Ovary (tissue), 9 donors: ENCODE results near the gene COQ8B. TPM values are rescaled to one million over a fixed set of nuclear protein-coding genes. Genes with fewer than 3 reads are reported as not detected.

Experiments used
- DNase-seq, 5 donors: peaks; one replicate each; pipeline ENCODE4 v3.0.0-alpha.2; 2019 to 2020
- H3K27ac ChIP-seq, 2 donors: fragments of 200-600 bp; one replicate each; pipeline versions ENCODE4 v1.5.1 to v1.8.0; 2019 to 2022
- H3K27me3 ChIP-seq: fragments of 200-600 bp; one replicate; pipeline ENCODE4 v1.8.0; 2022
- H3K36me3 ChIP-seq: fragments of 200-600 bp; sonication (generic); one replicate; pipeline ENCODE4 v1.5.1; 2019
- H3K4me1 ChIP-seq: one replicate; pipeline ENCODE4 v1.8.1; 2013; ENCODE audit warnings: mild to moderate bottlenecking, moderate library complexity; ENCODE audit not compliant: insufficient read depth
- H3K4me3 ChIP-seq: fragments of 200-600 bp; sonication (generic); one replicate; pipeline ENCODE4 v1.5.1; 2017
- H3K9me3 ChIP-seq, 2 donors: fragments of 200-600 bp in 1 of 2; sonication (generic) in 1 of 2; one replicate each; pipeline versions ENCODE4 v1.5.1 to v1.8.1; 2013 to 2019; ENCODE audit warnings: mild to moderate bottlenecking in 1 of 2, moderate library complexity in 1 of 2
- EP300 ChIP-seq: sonication (generic); formaldehyde crosslinking; IDR thresholded peaks from one replicate; pipeline ENCODE4 v1.6.1; 2017; ENCODE audit warnings: antibody characterized with exemption
- POLR2A ChIP-seq: fragments of 450-650 bp; IDR thresholded peaks from one replicate; pipeline ENCODE4 v1.6.1; 2017; ENCODE audit warnings: antibody characterized with exemption, mild to moderate bottlenecking, moderate library complexity
- WGBS, 3 donors: extraction: QIAGEN DNeasy Blood & Tissue Kit in 1 of 3; methylation state at CpG; one replicate each; pipeline versions ENCODE4 v1.1.5 to v1.1.7; 2013 to 2017; 5-methylcytosine and 5-hydroxymethylcytosine counted together
- intact Hi-C, 4 donors: fragments of 100-400 bp; cut with DNase I; formaldehyde crosslinking; loops; one replicate each; pipeline versions ENCODE4 v1.11.0 to v1.15.1; 2022 to 2023
- polyA plus RNA-seq, 2 donors: library from polyadenylated mRNA; stranded (reverse); fragments of 200-250 nt in 1 of 2; fragments of 350-450 nt in 1 of 2; fragmentation: Illumina TruSeq in 1 of 2; extraction: RNeasy Lipid Tissue Mini Kit (QIAGEN cat#74804) in 1 of 2; gene quantifications; one replicate each; pipeline ENCODE4 v1.2.3, GENCODE V29; 2013 to 2014
- total RNA-seq, 7 donors: library from RNA; depleted of rRNA in 2 of 7; stranded (reverse); fragments of >200 nt in 2 of 7; fragmentation: NEBNext Ultra II Directional in 3 of 7; extraction: Animal tissue kit (Norgen Biotek cat#: 25700) in 3 of 7; gene quantifications; one replicate each; pipeline versions ENCODE4 v1.1.0 to v1.2.4, GENCODE V29; 2016 to 2023
- TF ChIP-seq, protein P1 (sequence below), 3 donors: fragments of 450-650 bp in 2 of 3; fragments of 200-600 bp in 1 of 3; IDR thresholded peaks; one replicate each; pipeline versions ENCODE4 v1.5.1 to v1.8.0; 2016 to 2022; ENCODE audit warnings: antibody characterized with exemption in 3 of 3, mild to moderate bottlenecking in 1 of 3
- donor health status: DM: no; HTN: no; CAD: no; lungs with moderate emphysema.
- donor health status: DM: no; HTN: no; CAD: no.
- donor health status: Bipolar disorder and iron deficiency.
- donor health status: DM: yes; HTN: yes; CAD: no.
- donor health status: DM: no; HTN: no; CAD: no.
- donor health status: DM: yes; HTN: yes; CAD: no.

The COQ8B gene
- total and polyA plus RNA-seq, 9 donors: 8.3 to 51.2 (median 41.5) TPM

DNA sequence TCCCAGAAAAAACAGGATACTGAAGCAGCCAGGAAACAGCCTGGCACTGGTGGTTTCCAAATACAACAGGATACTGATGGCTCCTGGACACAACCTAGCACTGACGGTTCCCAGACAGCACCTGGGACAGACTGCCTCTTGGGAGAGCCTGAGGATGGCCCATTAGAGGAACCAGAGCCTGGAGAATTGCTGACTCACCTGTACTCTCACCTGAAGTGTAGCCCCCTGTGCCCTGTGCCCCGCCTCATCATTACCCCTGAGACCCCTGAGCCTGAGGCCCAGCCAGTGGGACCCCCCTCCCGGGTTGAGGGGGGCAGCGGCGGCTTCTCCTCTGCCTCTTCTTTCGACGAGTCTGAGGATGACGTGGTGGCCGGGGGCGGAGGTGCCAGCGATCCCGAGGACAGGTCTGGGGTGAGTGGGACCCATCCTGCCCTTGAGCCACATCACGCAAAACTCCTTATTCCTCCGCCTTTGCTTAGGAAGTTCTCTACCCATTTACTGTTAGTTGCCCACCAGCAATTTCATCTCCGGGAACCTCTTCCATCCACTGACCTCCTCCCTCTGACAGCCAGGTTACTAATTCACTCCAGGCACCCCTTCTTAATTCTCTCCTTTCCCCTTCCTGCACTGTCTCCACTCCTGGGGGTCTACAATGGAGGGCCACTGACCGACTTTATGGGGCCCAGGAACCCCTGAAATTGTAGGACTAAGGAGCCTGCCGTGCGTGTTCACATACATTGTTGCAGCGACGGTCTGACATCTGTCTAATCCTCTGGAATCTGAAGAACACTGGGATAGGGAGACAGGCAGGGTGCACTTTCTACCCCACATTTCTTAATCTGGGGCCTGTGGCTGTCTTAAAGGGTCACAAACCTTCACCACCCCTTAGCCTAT lies 1.4 kb upstream of the COQ8B start:
- H3K27ac ChIP-seq: peak overlapping the region; percentile 35 to 95
- DNase-seq: peak; percentile 38 to 66 (median 63)
- no peak for TF ChIP-seq POLR2A
- TF ChIP-seq, protein P1, sequence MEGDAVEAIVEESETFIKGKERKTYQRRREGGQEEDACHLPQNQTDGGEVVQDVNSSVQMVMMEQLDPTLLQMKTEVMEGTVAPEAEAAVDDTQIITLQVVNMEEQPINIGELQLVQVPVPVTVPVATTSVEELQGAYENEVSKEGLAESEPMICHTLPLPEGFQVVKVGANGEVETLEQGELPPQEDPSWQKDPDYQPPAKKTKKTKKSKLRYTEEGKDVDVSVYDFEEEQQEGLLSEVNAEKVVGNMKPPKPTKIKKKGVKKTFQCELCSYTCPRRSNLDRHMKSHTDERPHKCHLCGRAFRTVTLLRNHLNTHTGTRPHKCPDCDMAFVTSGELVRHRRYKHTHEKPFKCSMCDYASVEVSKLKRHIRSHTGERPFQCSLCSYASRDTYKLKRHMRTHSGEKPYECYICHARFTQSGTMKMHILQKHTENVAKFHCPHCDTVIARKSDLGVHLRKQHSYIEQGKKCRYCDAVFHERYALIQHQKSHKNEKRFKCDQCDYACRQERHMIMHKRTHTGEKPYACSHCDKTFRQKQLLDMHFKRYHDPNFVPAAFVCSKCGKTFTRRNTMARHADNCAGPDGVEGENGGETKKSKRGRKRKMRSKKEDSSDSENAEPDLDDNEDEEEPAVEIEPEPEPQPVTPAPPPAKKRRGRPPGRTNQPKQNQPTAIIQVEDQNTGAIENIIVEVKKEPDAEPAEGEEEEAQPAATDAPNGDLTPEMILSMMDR (IDR thresholded peaks at IDR 0.05): no peak
- no peak for TF ChIP-seq EP300
- intact Hi-C loops: loop anchor here in 2 of 4 donors (5.0 to 10.0 kb wide), 2 partner anchors 56 to 87 kb away; no protein-coding TSS in a partner anchor
- peak overlapping the region; percentile 86 for H3K4me3 ChIP-seq
- no peaks in the 10 kb centered on the region for H3K27me3 ChIP-seq
- peaks cover 12% of the 10 kb centered on the region for H3K4me1 ChIP-seq
- H3K36me3 ChIP-seq: no peaks in the 10 kb centered on the region
- no peaks in the 10 kb centered on the region for H3K9me3 ChIP-seq
- WGBS, 3 donors: 15 to 33% (median 32%) methylated on average over 17 to 20 of the region's 20 CpGs

DNA sequence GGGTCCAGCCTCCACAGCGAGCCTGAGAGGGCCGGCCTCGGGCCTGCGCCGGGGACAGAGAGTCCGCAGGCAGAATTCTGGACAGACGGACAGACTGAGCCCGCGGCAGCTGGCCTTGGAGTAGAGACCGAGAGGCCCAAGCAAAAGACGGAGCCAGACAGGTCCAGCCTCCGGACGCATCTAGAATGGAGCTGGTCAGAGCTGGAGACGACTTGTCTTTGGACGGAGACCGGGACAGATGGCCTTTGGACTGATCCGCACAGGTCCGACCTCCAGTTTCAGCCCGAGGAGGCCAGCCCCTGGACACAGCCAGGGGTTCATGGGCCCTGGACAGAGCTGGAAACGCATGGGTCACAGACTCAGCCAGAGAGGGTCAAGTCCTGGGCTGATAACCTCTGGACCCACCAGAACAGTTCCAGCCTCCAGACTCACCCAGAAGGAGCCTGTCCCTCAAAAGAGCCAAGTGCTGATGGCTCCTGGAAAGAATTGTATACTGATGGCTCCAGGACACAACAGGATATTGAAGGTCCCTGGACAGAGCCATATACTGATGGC lies 716 bp upstream of the COQ8B start:
- no peak for DNase-seq
- Histone ChIP-seq H3K27ac (peak overlapping the region; percentile 95 to 96), H3K4me1 (peaks cover 12% of the 10 kb centered on the region), H3K9me3 (no peaks in the 10 kb centered on the region), H3K4me3 (peak overlapping the region; percentile 86), H3K36me3 (no peaks in the 10 kb centered on the region), H3K27me3 (no peaks in the 10 kb centered on the region)
- 0 to 1% (median 1%) methylated on average over 13 to 20 of the region's 20 CpGs for WGBS, 3 donors
- intact Hi-C loops: loop anchor here in 2 of 4 donors (5.0 to 10.0 kb wide), 2 partner anchors 55 to 87 kb away; no protein-coding TSS in a partner anchor
- TF ChIP-seq, protein P1 (IDR thresholded peaks at IDR 0.05): no peak
- no peak for TF ChIP-seq POLR2A
- no peak for TF ChIP-seq EP300

DNA sequence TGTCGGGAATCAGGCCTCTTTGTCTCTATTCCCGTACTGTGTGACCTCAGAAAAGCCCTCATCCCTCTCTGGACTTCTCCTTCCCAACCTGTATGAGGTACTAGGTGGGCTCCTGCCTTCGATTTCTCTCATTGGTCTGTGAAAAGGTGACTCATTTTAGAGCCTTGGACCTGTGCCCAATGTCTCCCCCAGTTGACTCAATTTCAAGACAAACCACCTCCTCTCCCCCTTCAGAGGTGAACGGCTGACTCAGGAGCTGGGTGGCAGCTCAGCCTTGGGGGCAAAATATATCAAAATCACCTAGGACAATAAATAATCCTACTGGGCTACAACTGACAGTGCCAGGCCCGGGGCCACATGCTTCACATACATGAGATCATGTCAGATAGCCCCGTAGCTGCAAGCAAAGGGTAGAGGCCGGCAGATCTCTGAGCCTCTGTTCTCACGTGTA lies 630 bp downstream of the COQ8B start:
- Histone ChIP-seq H3K27ac (peak overlapping the region; percentile 95 to 96), H3K27me3 (no peaks in the 10 kb centered on the region), H3K36me3 (no peaks in the 10 kb centered on the region), H3K4me3 (peak overlapping the region; percentile 86), H3K9me3 (no peaks in the 10 kb centered on the region), H3K4me1 (peaks cover 11% of the 10 kb centered on the region)
- peak in 3 of 5 donors; percentile 64 to 70 (median 70) for DNase-seq
- TF ChIP-seq EP300: no peak
- TF ChIP-seq, protein P1 (IDR thresholded peaks at IDR 0.05): no peak
- TF ChIP-seq POLR2A: no peak
- intact Hi-C loops: loop anchor here in 2 of 4 donors (5.0 to 10.0 kb wide), 2 partner anchors 54 to 89 kb away; no protein-coding TSS in a partner anchor
- 1 to 4% (median 2%) methylated on average over 8 of the region's 8 CpGs for WGBS, 3 donors

DNA sequence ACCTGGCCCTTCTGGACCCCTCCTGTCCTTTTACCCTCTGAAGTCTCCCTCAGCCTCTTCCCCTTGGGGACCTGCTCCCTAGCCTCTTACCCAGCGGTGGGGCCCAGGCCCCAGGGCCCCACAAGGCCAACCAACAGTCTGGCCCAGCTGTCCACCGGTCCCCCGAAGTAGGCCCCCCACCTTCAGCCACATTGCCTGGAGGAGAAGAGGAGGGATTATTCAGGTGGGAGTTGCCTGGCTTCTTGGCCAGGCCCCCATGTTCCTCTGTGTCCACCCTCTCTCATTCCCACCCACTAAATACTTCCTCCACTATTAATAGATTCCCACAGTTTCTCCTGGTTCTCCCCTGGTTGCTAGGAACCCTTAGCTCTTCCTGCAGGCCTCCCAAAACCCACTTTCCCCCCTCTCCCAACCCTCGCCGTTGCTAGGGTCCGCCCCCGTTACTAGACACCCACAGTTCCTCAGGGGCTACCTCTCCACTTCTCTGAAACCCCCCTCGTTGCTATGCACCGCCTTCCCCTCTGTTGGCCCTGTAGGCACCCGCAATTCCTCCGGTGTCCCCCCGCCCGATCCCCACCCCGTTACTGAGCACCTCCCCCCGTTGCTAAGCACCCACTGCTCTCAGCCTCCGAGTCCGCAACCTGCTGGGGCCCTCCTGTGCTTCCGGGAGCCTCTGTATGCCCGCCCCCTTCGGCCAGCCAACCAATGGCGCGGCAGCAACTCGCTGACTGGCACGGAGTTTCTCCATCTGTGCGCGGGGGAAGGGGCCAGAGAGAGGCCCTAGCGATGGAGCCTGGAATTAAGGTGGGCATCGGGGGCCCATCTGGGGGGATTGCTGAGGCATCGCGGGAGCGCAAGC lies 2.0 kb downstream of the COQ8B start:
- H3K9me3 ChIP-seq: no peaks in the 10 kb centered on the region
- no peaks in the 10 kb centered on the region for H3K27me3 ChIP-seq
- DNase-seq: peak; percentile 92 to 97 (median 95)
- 2% methylated on average over 31 of the region's 31 CpGs for WGBS, 3 donors
- H3K36me3 ChIP-seq: no peaks in the 10 kb centered on the region
- H3K4me3 ChIP-seq: peak overlapping the region; percentile 45
- H3K4me1 ChIP-seq: peaks cover 8% of the 10 kb centered on the region
- intact Hi-C loops: loop anchor here in 2 of 4 donors (5.0 to 10.0 kb wide), 2 partner anchors 52 to 90 kb away; no protein-coding TSS in a partner anchor
- H3K27ac ChIP-seq: peak overlapping the region; percentile 95 to 96
- peak; percentile 14 for TF ChIP-seq POLR2A
- TF ChIP-seq, protein P1 (IDR thresholded peaks at IDR 0.05): no peak
- TF ChIP-seq EP300: no peak
